Skeletal muscle tissue (tissue), 4 donors: ENCODE data around the gene TENM4. TPM values are rescaled to one million over a fixed set of nuclear protein-coding genes. Genes with fewer than 3 reads are reported as not detected.

Experiments used
- H3K27ac ChIP-seq: one replicate; pipeline ENCODE4 v1.7.0; 2013; ENCODE audit warnings: mild to moderate bottlenecking, low read depth, low read length, inconsistent platforms
- H3K27me3 ChIP-seq, 3 donors: one replicate each; pipeline ENCODE4 v1.7.0; 2013; ENCODE audit warnings: low read length in 3 of 3; ENCODE audit not compliant: control insufficient read depth in 3 of 3, insufficient read depth in 3 of 3
- H3K36me3 ChIP-seq, 3 donors: one replicate each; pipeline ENCODE4 v1.7.0; 2013; ENCODE audit warnings: low read length in 3 of 3; ENCODE audit not compliant: control insufficient read depth in 3 of 3, insufficient read depth in 3 of 3
- H3K4me1 ChIP-seq, 3 donors: one replicate each; pipeline ENCODE4 v1.7.0; 2013; ENCODE audit warnings: low read length in 3 of 3, mild to moderate bottlenecking in 3 of 3; ENCODE audit not compliant: control insufficient read depth in 3 of 3, insufficient read depth in 3 of 3
- H3K4me3 ChIP-seq, 3 donors: one replicate each; pipeline ENCODE4 v1.7.0; 2013; ENCODE audit warnings: low read length in 3 of 3
- H3K9ac ChIP-seq, 3 donors: one replicate each; pipeline ENCODE4 v1.7.0; 2013; ENCODE audit warnings: low read length in 3 of 3, mild to moderate bottlenecking in 3 of 3, moderate library complexity in 2 of 3, low read depth in 1 of 3
- H3K9me3 ChIP-seq, 3 donors: one replicate each; pipeline ENCODE4 v1.7.0; 2013; ENCODE audit warnings: low read length in 3 of 3; ENCODE audit not compliant: control insufficient read depth in 3 of 3
- total RNA-seq: library from RNA; depleted of rRNA; stranded (reverse); fragments of >200 nt; gene quantifications from one replicate; pipeline ENCODE4 v1.2.3, GENCODE V29; 2014
- donor health status: Osteomylitis.

Gene TENM4
- total RNA-seq, 1 donor from 2014 or later: 18.3 TPM

DNA sequence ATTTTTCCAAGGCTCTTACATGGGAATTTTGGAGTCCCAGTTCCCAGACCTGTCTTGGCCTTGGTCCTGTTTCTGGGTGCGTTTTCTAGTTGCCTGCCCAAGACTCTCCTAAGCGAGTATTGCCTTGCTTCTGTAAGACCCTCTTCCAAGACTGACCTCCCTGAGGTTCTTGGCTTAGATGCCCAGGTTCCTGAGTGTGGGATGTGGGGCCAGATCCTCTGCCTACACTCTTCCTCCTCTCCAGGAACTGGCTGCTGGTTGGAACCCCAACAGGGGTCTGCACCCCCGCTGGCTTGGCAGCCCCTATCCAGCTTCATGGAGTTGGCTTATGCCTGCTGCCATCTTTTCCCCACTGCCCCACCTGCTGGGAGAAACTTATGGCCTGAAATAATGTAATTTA lies 429.5 kb downstream of the TENM4 start:
- no peaks in the 10 kb centered on the region for H3K4me1 ChIP-seq
- no peak overlapping the region for H3K4me3 ChIP-seq
- no peak overlapping the region for H3K27ac ChIP-seq
- no peaks in the 10 kb centered on the region for H3K36me3 ChIP-seq
- H3K27me3 ChIP-seq: no peaks in the 10 kb centered on the region
- no peak overlapping the region for H3K9ac ChIP-seq
- no peaks in the 10 kb centered on the region for H3K9me3 ChIP-seq

DNA sequence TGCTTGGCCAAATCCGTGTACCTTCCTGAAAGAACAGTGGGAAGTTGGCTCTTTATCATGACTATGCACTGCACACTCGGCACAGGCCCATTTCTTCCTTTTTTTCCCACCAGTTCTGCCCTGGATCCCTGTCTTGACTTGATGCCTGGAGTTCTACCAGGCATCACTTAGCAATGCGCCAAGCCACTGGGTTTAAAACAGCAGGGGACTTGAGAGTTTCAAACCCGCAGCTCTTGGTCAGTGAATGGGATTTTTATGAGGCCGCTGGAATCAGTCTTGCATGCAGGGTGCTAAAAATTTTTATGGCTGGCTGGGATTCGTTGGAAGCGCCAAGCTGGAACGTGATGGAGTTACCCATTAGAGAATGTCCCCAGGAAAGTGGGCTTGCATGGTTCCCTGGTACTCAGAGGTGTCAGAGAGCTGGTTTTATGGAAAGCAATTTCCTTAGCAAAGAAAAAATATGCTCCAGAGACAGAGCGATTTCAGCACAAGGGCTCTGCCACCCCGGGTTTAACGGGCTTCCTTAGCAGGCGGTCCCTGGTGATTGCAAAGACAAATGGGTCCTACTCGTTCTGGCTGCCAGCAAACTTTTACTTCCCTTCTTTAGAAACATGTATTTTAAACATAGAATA lies 432.9 kb downstream of the TENM4 start:
- Histone ChIP-seq H3K27me3 (no peaks in the 10 kb centered on the region), H3K36me3 (no peaks in the 10 kb centered on the region), H3K9me3 (peaks cover 0 to 3% (median 0%) of the 10 kb centered on the region in 3 donors), H3K9ac (no peak overlapping the region), H3K27ac (no peak overlapping the region), H3K4me3 (no peak overlapping the region), H3K4me1 (no peaks in the 10 kb centered on the region)

DNA sequence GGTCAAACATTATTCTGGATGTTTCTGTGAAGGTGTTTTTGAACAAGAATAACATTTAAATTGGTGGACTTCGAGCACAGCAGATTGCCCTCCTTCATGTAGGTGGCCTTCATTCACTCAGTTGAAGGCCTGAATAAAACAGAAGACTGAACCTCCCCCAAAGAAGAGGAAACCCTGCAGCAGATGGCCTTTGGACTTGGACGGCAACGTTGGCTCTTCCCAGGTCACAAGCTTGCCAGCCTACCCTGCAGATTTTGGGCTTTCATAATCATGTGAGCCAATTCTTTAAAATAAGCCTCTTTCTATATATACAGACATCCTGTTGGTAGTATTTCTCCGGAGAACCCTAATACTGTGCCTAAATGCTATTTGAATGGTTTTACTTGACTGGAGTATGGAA lies 434.0 kb downstream of the TENM4 start:
- Histone ChIP-seq H3K27me3 (no peaks in the 10 kb centered on the region), H3K27ac (no peak overlapping the region), H3K4me1 (no peaks in the 10 kb centered on the region), H3K9me3 (peaks cover 0 to 3% (median 3%) of the 10 kb centered on the region in 3 donors), H3K4me3 (no peak overlapping the region), H3K36me3 (no peaks in the 10 kb centered on the region), H3K9ac (no peak overlapping the region)

DNA sequence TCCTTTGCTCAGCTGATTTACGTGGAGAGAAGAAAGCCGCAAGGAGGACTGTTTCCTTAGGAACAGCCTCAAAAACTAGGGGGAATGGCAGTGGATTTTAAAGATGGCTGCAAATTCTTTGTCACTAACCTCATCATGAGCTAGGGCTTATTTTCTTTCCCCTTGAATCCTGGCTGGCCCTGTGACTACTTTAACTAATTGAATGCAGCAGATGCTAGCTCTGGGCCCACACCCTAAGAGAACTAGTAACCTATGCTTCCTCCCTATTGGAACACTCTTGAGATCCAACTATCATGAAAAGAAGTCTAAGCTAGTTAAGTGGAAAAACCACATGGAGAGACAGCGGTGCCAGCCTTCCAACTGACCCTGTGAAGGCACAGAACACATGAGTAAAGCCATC lies 444.8 kb downstream of the TENM4 start:
- Histone ChIP-seq H3K4me3 (no peak overlapping the region), H3K36me3 (no peaks in the 10 kb centered on the region), H3K27ac (no peak overlapping the region), H3K9ac (no peak overlapping the region), H3K9me3 (peaks cover 0 to 4% (median 0%) of the 10 kb centered on the region in 3 donors), H3K27me3 (no peaks in the 10 kb centered on the region), H3K4me1 (no peaks in the 10 kb centered on the region)

DNA sequence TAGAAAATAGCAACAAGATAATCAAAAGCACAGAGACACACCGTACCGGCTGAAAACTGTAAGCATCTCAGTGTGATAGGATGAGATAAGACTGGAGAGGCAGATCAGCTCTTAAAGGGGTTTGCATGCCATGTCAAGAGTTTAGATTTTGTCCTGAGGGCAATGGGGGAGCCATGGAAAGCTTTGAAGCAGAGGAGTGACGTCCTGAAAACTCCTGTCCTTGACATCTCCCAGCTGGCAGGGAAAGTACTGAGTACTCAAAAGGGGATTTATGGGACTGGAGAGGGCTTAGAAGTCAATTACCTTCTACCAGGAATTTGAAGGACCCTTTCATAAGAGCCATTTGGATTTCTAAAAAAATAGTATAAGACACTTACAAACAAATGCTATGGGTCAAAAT lies 445.7 kb downstream of the TENM4 start:
- no peak overlapping the region for H3K4me3 ChIP-seq
- peaks cover 0 to 4% (median 0%) of the 10 kb centered on the region in 3 donors for H3K9me3 ChIP-seq

DNA sequence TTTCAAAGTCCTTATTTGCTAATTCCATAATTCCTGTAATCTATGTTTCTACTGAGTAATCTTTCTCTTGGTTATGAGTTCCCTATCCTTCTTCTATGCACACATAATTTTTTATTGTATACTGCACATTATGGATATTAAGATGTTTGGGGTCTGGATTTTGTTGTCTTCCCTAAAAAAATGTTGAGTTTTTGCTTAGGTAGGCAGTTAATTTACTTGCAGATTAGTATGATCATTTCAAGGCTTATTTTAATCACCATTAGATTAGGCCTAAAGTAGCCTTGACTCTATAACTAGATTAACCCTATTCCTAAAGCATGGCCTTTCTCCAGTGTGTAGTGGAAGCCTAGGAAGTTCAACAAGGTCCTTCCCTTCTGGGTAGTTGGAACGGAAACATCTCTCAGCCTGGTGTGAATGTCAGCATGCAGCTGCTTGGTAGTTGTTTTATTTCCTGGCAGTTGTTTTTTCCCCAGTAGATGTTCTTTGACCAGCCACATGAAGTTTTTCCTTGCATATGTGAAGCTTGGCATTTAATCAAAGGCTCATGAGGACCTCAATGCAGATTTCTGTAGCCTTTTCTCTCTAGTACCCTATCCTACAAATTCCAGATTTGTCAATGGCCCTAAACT lies 446.9 kb downstream of the TENM4 start:
- H3K4me1 ChIP-seq: no peaks in the 10 kb centered on the region
- H3K36me3 ChIP-seq: no peaks in the 10 kb centered on the region
- H3K4me3 ChIP-seq: no peak overlapping the region
- H3K27me3 ChIP-seq: no peaks in the 10 kb centered on the region
- peaks cover 0 to 4% (median 0%) of the 10 kb centered on the region in 3 donors for H3K9me3 ChIP-seq
- H3K9ac ChIP-seq: no peak overlapping the region
- H3K27ac ChIP-seq: no peak overlapping the region

More for the DNA sequence above, 445.7 kb downstream of the TENM4 start:
- no peaks in the 10 kb centered on the region for H3K36me3 ChIP-seq
- H3K9ac ChIP-seq: no peak overlapping the region
- no peaks in the 10 kb centered on the region for H3K4me1 ChIP-seq
- no peak overlapping the region for H3K27ac ChIP-seq
- H3K27me3 ChIP-seq: no peaks in the 10 kb centered on the region

DNA sequence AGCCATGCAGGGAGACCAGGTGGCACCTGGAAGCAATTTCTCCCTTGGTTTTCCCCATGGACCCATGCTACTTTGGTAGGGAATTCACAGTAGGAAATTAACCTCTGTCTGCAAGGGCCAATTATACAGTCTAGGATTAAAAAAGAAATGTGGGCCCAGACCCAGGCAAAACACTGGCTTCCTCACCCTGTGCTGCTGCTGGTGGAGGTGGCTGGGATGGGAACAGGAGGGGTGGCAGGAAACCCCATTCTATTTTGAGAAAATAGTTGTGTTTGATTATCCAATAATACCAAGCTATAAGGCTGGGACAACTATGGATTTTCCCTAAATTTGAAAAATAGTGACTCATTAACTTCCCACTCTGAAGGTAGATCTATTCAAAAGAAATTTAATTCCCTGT lies 449.1 kb downstream of the TENM4 start:
- no peak overlapping the region for H3K9ac ChIP-seq
- no peak overlapping the region for H3K27ac ChIP-seq
- H3K4me3 ChIP-seq: no peak overlapping the region
- no peaks in the 10 kb centered on the region for H3K9me3 ChIP-seq
- H3K4me1 ChIP-seq: no peaks in the 10 kb centered on the region
- no peaks in the 10 kb centered on the region for H3K27me3 ChIP-seq
- no peaks in the 10 kb centered on the region for H3K36me3 ChIP-seq

DNA sequence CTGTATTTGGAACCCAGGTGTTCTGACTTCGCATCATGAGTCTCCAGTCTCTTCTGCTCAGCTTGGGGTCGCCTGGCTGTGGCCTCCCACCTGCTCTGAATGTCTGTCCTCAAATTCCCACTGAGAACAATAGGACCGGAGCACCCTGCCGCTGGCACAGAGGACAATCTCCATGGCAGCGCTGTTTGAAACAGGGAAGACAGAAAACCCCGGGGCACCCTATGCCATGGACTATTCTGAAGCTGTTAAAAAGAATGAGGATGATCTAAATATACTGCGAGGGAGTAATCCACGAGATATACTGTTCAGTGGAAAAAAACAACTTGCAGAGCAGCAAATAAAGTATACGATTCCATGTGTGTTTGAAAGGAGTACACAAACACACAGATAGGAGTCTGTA lies 450.6 kb downstream of the TENM4 start:
- Histone ChIP-seq H3K4me1 (no peaks in the 10 kb centered on the region), H3K4me3 (no peak overlapping the region), H3K36me3 (no peaks in the 10 kb centered on the region), H3K27me3 (no peaks in the 10 kb centered on the region), H3K9me3 (no peaks in the 10 kb centered on the region), H3K27ac (no peak overlapping the region), H3K9ac (no peak overlapping the region)

DNA sequence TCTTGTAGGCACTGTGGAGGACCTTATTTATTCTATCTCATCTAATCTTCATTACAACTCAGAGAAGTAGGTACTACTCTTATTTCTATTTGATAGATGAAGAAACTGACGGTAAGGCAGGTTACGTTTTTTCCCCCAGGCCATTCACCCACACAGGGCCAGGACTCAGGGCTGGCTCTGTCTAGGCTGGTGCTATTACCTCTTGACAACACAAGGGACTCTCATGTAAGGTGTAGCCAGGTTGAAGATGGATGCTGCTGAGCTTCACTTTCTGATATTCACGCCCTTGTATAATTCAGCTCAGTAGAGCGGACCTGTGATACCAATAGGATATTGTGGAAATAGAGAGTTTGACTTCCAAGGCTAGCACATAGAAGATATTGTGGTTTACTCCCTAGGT lies 453.1 kb downstream of the TENM4 start:
- Histone ChIP-seq H3K4me1 (no peaks in the 10 kb centered on the region), H3K27me3 (no peaks in the 10 kb centered on the region), H3K27ac (no peak overlapping the region), H3K36me3 (no peaks in the 10 kb centered on the region), H3K9me3 (no peaks in the 10 kb centered on the region), H3K9ac (no peak overlapping the region), H3K4me3 (no peak overlapping the region)

DNA sequence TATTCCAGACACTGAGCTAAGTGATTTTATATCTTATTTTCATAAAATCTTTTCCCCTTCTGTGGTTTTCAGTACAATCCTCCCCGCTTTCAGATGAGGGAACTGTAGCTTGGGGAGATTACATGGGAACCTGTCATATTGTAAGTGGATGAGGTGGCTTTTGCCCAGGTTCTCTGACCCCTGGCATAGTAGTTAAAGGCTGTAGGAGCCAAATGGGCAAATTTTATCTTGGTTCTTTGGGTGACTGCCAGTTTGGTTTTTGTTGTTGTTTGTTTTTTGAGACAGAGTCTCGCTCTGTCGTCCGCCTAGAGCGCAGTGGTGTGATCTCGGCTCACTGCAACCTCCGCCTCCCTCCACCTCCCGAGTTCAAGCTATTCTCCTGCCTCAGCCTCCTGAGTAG lies 454.5 kb downstream of the TENM4 start:
- no peak overlapping the region for H3K27ac ChIP-seq
- H3K4me1 ChIP-seq: no peaks in the 10 kb centered on the region
- no peaks in the 10 kb centered on the region for H3K36me3 ChIP-seq
- no peak overlapping the region for H3K4me3 ChIP-seq
- H3K9me3 ChIP-seq: no peaks in the 10 kb centered on the region
- H3K9ac ChIP-seq: no peak overlapping the region
- H3K27me3 ChIP-seq: no peaks in the 10 kb centered on the region
